Mesodermal cell (in vitro differentiated cells): ENCODE results near the gene ADAM22.
"Not testable (repeated sequence)": the region's sequence is repeated elsewhere in the genome, so short reads cannot be mapped to it uniquely, and the experiment has no call there.

Source experiments
- H3K27ac ChIP-seq: 2 replicates; pipeline ENCODE4 v1.7.0; 2013; ENCODE audit warnings: mild to moderate bottlenecking, low read depth, low read length, moderate library complexity; ENCODE audit not compliant: severe bottlenecking
- H3K36me3 ChIP-seq: 2 replicates; pipeline ENCODE4 v1.7.1; 2013; ENCODE audit warnings: mild to moderate bottlenecking, low read length, moderate library complexity; ENCODE audit not compliant: control insufficient read depth, insufficient read depth
- H3K4me1 ChIP-seq: one replicate; pipeline ENCODE4 v1.7.1; 2013; ENCODE audit warnings: mild to moderate bottlenecking, low read length; ENCODE audit not compliant: insufficient read depth, control insufficient read depth, poor library complexity, severe bottlenecking
- H3K4me3 ChIP-seq: 2 replicates; pipeline ENCODE4 v1.7.0; 2013; ENCODE audit warnings: low read length, control low read depth, mild to moderate bottlenecking; ENCODE audit not compliant: insufficient read depth, poor library complexity, severe bottlenecking; ENCODE audit errors: extremely low read depth
- H3K9me3 ChIP-seq: 2 replicates; pipeline ENCODE4 v1.7.1; 2013; ENCODE audit warnings: mild to moderate bottlenecking, low read length, moderate library complexity; ENCODE audit not compliant: control insufficient read depth
- WGBS, 2 experiments: methylation state at CpG; one replicate each; pipeline ENCODE4 v1.1.5; 2013; ENCODE audit warnings: missing lambda C conversion rate in 2 of 2; ENCODE audit not compliant: insufficient coverage in 2 of 2; 5-methylcytosine and 5-hydroxymethylcytosine counted together

ADAM22 gene

DNA sequence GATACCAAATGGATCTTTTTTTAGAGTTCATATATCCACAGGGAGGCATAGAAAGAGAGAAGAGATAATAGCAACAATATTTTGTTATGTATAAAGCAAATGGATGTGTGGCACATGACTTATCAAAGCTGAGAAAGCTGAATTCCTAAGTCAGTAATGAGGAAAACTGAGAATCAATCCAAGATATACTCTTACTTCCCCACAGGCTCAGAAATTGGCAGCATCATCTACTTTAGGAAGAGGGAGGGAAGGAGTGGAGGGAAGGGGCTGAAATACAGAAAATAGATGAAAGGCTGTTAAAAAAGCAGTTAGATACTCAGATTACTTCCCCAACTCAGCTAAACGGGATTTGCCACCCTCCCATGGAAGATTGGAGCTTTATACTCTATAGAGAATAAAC, 222.3 kb downstream of the ADAM22 start:
- no peaks in the 10 kb centered on the region for H3K4me1 ChIP-seq
- no CpG with 5 or more reads among the region's 1 CpG for WGBS, 2 experiments
- H3K9me3 ChIP-seq = no peaks in the 10 kb centered on the region
- no peak overlapping the region for H3K4me3 ChIP-seq
- H3K27ac ChIP-seq = no peak overlapping the region
- no peaks in the 10 kb centered on the region for H3K36me3 ChIP-seq

- H3K36me3 ChIP-seq, H3K27ac ChIP-seq, H3K4me3 ChIP-seq, H3K9me3 ChIP-seq, H3K4me1 ChIP-seq: not testable (repeated sequence)
- 93% methylated on average over 2 of the region's 2 CpGs; no CpG with 5 or more reads in 1 of the 2 experiments for WGBS, 2 experiments
Measured at GRCh38 chr7:88159741-88160140, 225.7 kb downstream of the ADAM22 start.

DNA sequence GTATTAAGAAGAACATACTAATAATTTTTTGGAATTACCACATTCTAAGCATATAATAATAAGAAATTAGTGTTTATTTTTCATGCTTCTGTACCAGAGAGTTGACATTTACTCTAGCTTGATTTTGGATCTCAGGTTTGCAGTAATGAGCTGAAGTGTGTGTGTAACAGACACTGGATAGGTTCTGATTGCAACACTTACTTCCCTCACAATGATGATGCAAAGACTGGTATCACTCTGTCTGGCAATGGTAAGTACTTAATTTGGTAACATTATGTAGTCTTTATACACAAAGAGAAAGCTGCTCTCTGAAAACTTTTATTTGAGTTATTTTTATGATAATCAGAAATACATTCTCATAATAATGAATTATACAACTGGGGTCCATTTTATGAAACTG, 231.6 kb downstream of the ADAM22 start:
- Histone ChIP-seq H3K4me3 (no peak overlapping the region), H3K9me3 (no peaks in the 10 kb centered on the region), H3K27ac (no peak overlapping the region), H3K4me1 (no peaks in the 10 kb centered on the region), H3K36me3 (no peaks in the 10 kb centered on the region)

DNA sequence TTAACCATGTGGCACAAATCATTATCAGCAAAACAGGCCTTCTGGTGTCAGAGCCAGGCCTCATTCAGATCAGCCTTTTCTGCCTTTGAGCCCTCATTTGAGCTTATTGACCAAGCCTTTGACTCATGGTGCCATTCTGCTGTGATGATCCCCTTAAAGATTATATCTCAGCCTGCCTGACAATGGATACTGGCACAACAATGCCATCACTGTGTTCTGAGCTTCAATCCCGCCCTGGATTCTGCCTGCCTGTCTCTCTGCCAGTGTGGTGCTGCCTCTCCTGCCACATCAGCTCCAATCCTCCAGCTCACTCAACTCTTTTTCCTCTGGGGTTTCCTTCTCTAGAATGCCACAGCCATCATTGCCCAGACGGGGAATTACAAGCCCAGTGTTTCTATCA, 233.2 kb downstream of the ADAM22 start:
- no peaks in the 10 kb centered on the region for H3K36me3 ChIP-seq
- no peak overlapping the region for H3K27ac ChIP-seq
- 75 to 82% methylated on average over 2 of the region's 2 CpGs for WGBS, 2 experiments
- H3K4me3 ChIP-seq = no peak overlapping the region
- no peaks in the 10 kb centered on the region for H3K9me3 ChIP-seq
- no peaks in the 10 kb centered on the region for H3K4me1 ChIP-seq

DNA sequence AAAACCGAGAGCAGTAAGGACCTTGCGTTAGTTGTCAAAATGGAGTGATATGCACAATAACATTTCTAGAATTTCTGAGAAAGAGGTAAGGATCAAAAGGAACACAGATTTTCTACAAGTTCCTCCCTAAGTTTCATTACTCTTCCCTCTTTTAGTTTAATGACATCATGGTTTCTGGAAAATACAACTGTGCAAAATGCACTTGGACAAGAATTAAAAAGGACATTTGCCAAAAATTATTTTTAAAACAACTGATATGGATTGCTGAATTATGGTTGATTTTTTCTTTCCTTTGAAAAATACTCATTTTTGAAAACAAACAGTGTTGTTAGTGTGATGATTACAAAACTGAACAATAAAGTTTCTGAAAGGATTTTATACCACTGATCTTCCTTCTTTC, 233.7 kb downstream of the ADAM22 start:
- WGBS, 2 experiments = no CpG with 5 or more reads among the region's 2 CpGs
- Histone ChIP-seq H3K4me3 (no peak overlapping the region), H3K4me1 (no peaks in the 10 kb centered on the region), H3K9me3 (no peaks in the 10 kb centered on the region), H3K36me3 (no peaks in the 10 kb centered on the region), H3K27ac (no peak overlapping the region)

GRCh38 chr7:88169717-88170320, 235.8 kb downstream of the ADAM22 start:
- H3K27ac ChIP-seq = no peak overlapping the region
- H3K9me3 ChIP-seq = no peaks in the 10 kb centered on the region
- WGBS, 2 experiments = no CpG with 5 or more reads among the region's 1 CpG
- H3K36me3 ChIP-seq = no peaks in the 10 kb centered on the region
- no peaks in the 10 kb centered on the region for H3K4me1 ChIP-seq
- H3K4me3 ChIP-seq = no peak overlapping the region

GRCh38 chr7:88172842-88173241, 238.8 kb downstream of the ADAM22 start:
- H3K9me3 ChIP-seq = no peaks in the 10 kb centered on the region
- H3K36me3 ChIP-seq = no peaks in the 10 kb centered on the region
- WGBS, 2 experiments = 100% methylated on average over 1 of the region's 4 CpGs; no CpG with 5 or more reads in 1 of the 2 experiments
- no peak overlapping the region for H3K27ac ChIP-seq
- no peak overlapping the region for H3K4me3 ChIP-seq
- H3K4me1 ChIP-seq = no peaks in the 10 kb centered on the region

GRCh38 chr7:88176190-88176589, 242.1 kb downstream of the ADAM22 start:
- Histone ChIP-seq H3K4me1 (no peaks in the 10 kb centered on the region), H3K4me3 (no peak overlapping the region), H3K27ac (no peak overlapping the region), H3K9me3 (no peaks in the 10 kb centered on the region), H3K36me3 (no peaks in the 10 kb centered on the region)
- no CpG with 5 or more reads among the region's 5 CpGs for whole genome bisulfite sequencing, 2 experiments

DNA sequence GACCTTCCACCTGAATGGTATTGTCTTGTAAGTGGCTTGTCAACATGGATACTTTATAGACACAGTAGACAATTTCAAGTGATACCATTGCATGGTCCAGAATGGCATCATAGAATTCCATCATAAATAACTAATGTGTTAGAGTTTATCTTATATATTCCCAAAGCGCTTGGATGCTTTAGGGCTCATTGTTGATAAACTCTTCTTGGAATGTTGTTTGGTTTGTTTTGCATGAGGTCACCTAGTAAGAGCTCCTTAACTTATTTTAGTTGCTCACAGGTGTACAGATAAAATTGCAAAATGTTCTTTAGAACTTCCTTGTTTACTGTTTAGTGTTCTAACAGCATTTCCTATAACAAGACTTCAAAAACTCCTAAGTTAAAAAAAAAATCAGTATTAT, 249.0 kb downstream of the ADAM22 start:
- Histone ChIP-seq H3K9me3 (no peaks in the 10 kb centered on the region), H3K27ac (no peak overlapping the region), H3K36me3 (no peaks in the 10 kb centered on the region), H3K4me3 (no peak overlapping the region), H3K4me1 (no peaks in the 10 kb centered on the region)
- WGBS, 2 experiments = no CpG with 5 or more reads among the region's 1 CpG

GRCh38 chr7:88184848-88185304, 250.8 kb downstream of the ADAM22 start:
- WGBS, 2 experiments = 83 to 89% methylated on average over 4 to 5 of the region's 5 CpGs
- H3K4me1 ChIP-seq = no peaks in the 10 kb centered on the region
- no peak overlapping the region for H3K27ac ChIP-seq
- H3K36me3 ChIP-seq = no peaks in the 10 kb centered on the region
- no peak overlapping the region for H3K4me3 ChIP-seq
- no peaks in the 10 kb centered on the region for H3K9me3 ChIP-seq

DNA sequence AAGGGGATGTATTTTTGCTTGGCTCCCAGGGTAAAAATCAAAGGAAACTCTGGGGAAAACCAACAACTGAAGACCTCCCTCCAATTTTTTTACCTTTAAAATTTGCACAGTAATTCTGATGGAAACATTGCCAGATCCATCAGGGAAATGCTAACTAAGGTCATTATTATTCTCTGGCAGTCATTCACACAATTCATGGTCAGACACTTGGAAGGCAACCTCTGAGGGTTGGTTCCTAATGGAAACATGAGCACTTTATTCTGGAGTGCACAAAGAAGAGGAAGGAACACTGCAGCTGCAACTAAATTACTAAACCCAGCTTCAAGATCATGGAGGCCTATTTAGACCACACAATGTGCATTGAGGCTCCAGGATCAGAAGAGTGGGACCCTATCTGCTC, 251.6 kb downstream of the ADAM22 start:
- Histone ChIP-seq H3K4me3 (no peak overlapping the region), H3K4me1 (no peaks in the 10 kb centered on the region), H3K27ac (no peak overlapping the region), H3K9me3 (no peaks in the 10 kb centered on the region), H3K36me3 (no peaks in the 10 kb centered on the region)
